B cell (primary cell): ENCODE measurements around the gene MSLN. TPM values are rescaled to one million over a fixed set of nuclear protein-coding genes. Genes with fewer than 3 reads are reported as not detected.
A peak's percentile ranks its signal among the peaks of the same experiment; 100 is the strongest.

ENCODE experiments used
- ATAC-seq: fragments of 200-7000 bp; cut with Tn5 transposase; one replicate; pipeline ENCODE4 v1.10.0; 2021; ENCODE audit warnings: low read depth, mild to moderate bottlenecking, moderate number of reproducible peaks, moderate library complexity
- CTCF ChIA-PET: fragments of 350-600 bp; sonication (Branson Sonifier 250); formaldehyde crosslinking; loops from one replicate; lab custom pipeline; 2021; ENCODE audit warnings: antibody characterized with exemption, inconsistent platforms; lab: Charles Lee
- POLR2A ChIA-PET: fragments of 350-600 bp; sonication (Branson Sonifier 250); formaldehyde crosslinking; loops from one replicate; lab custom pipeline; 2021; ENCODE audit warnings: antibody characterized with exemption; lab: Charles Lee
- DNase-seq: peaks from one replicate; pipeline ENCODE4 v3.0.0; 2013
- H2AFZ ChIP-seq: 2 replicates; pipeline ENCODE4 v1.6.1; 2012; ENCODE audit warnings: mild to moderate bottlenecking, low read depth, low read length; ENCODE audit not compliant: insufficient read depth, poor library complexity, severe bottlenecking
- H3K27ac ChIP-seq, 2 donors: 1 replicate in 1 of 2; 2 replicates in 1 of 2; pipeline ENCODE4 v1.5.1; 2012 to 2013; ENCODE audit warnings: low read length in 2 of 2, mild to moderate bottlenecking in 2 of 2, moderate library complexity in 1 of 2
- H3K27me3 ChIP-seq, 4 experiments: fragments of 200-600 bp in 1 of 4; sonication (generic) in 1 of 4; replicated peaks in 1 of 4; 1 replicate in 2 of 4; 2 replicates in 2 of 4; pipeline versions ENCODE4 v1.6.1 to v1.7.0; 2013 to 2016; ENCODE audit warnings: low read length in 3 of 4, mild to moderate bottlenecking in 2 of 4, mixed read lengths in 1 of 4, moderate library complexity in 1 of 4; ENCODE audit not compliant: insufficient read depth in 4 of 4, control insufficient read depth in 3 of 4; ENCODE audit errors: control extremely low read depth in 1 of 4
- H3K36me3 ChIP-seq, 2 experiments: replicated peaks in 1 of 2; 1 replicate in 1 of 2; 2 replicates in 1 of 2; pipeline versions ENCODE4 v1.6.1 to v1.7.1; 2013; ENCODE audit warnings: low read length in 1 of 2; ENCODE audit not compliant: insufficient read depth in 2 of 2, control insufficient read depth in 1 of 2; ENCODE audit errors: control extremely low read depth in 1 of 2, extremely low read depth in 1 of 2
- H3K4me1 ChIP-seq, 2 donors: fragments of 200-600 bp in 1 of 2; sonication (generic) in 1 of 2; 1 replicate in 1 of 2; 2 replicates in 1 of 2; pipeline versions ENCODE4 v1.5.1 to v1.6.1; 2013 to 2017; ENCODE audit warnings: low read length in 2 of 2; ENCODE audit not compliant: control insufficient read depth in 2 of 2, insufficient read depth in 2 of 2
- H3K4me2 ChIP-seq: replicated peaks from 2 replicates; pipeline ENCODE3; 2012; ENCODE audit warnings: mild to moderate bottlenecking, low read depth, low read length; ENCODE audit not compliant: poor library complexity, severe bottlenecking
- H3K4me3 ChIP-seq, 5 experiments: fragments of 200-600 bp in 1 of 5; sonication (generic) in 1 of 5; 1 replicate in 3 of 5; 2 replicates in 2 of 5; pipeline versions ENCODE4 v1.5.1 to v1.7.0; 2011 to 2016; ENCODE audit warnings: low read length in 4 of 5, mild to moderate bottlenecking in 4 of 5, low read depth in 2 of 5, control low read depth in 1 of 5, moderate library complexity in 1 of 5; ENCODE audit not compliant: insufficient read depth in 1 of 5; ENCODE audit errors: control extremely low read depth in 1 of 5, extremely low read depth in 1 of 5
- H3K79me2 ChIP-seq: fragments of 200-600 bp; sonication (generic); one replicate; pipeline ENCODE4 v1.6.0; 2016; ENCODE audit warnings: low read length; ENCODE audit not compliant: control insufficient read depth, insufficient read depth
- H3K9ac ChIP-seq: fragments of 200-600 bp; sonication (generic); 2 replicates; pipeline ENCODE4 v1.6.1; 2017; ENCODE audit warnings: mild to moderate bottlenecking, low read length, moderate library complexity
- H3K9me3 ChIP-seq, 3 donors: one replicate each; pipeline versions ENCODE4 v1.6.1 to v1.7.1; 2013; ENCODE audit warnings: low read length in 2 of 3; ENCODE audit not compliant: control insufficient read depth in 2 of 3, insufficient read depth in 1 of 3; ENCODE audit errors: control extremely low read depth in 1 of 3
- H4K20me1 ChIP-seq: 2 replicates; pipeline ENCODE4 v1.6.0; 2012; ENCODE audit warnings: mild to moderate bottlenecking, low read length; ENCODE audit not compliant: insufficient read depth, control insufficient read depth, poor library complexity, severe bottlenecking
- H3K27ac Mint-ChIP-seq: one replicate; pipeline ENCODE4 v1.8.0; 2021; ENCODE audit warnings: mixed read lengths
- H3K27me3 Mint-ChIP-seq: one replicate; pipeline ENCODE4 v1.8.0; 2021; ENCODE audit warnings: mixed read lengths
- H3K4me1 Mint-ChIP-seq: one replicate; pipeline ENCODE4 v1.8.0; 2021; ENCODE audit warnings: mixed read lengths
- H3K4me3 Mint-ChIP-seq: one replicate; pipeline ENCODE4 v1.8.0; 2021; ENCODE audit warnings: mixed read lengths
- H3K9me3 Mint-ChIP-seq: one replicate; pipeline ENCODE4 v1.8.0; 2022; ENCODE audit warnings: mixed read lengths; ENCODE audit not compliant: insufficient read depth
- CTCF ChIP-seq: fragments of 200-600 bp; IDR thresholded peaks from one replicate; pipeline ENCODE4 v1.8.0; 2022; ENCODE audit warnings: antibody characterized with exemption, mild to moderate bottlenecking
- EZH2 ChIP-seq: IDR thresholded peaks from 2 replicates; pipeline ENCODE4 v1.6.1; 2012; ENCODE audit warnings: borderline replicate concordance, low read depth, mild to moderate bottlenecking, moderate library complexity, low read length; ENCODE audit not compliant: insufficient read depth, poor library complexity, severe bottlenecking
- WGBS: methylation state at CpG from one replicate; pipeline ENCODE4 v1.1.5; 2013; ENCODE audit warnings: missing lambda C conversion rate; ENCODE audit not compliant: insufficient coverage; 5-methylcytosine and 5-hydroxymethylcytosine counted together
- intact Hi-C: fragments of 100-400 bp; cut with micrococcal nuclease; formaldehyde crosslinking; loops from one replicate; pipeline ENCODE4 v1.10.0; 2022
- polyA plus RNA-seq: library from polyadenylated mRNA; depleted of rRNA; stranded (reverse); fragments of >200 nt; gene quantifications from 2 replicates; pipeline ENCODE4 v1.2.3, GENCODE V29; 2012
- total RNA-seq, 2 donors: library from RNA; stranded (reverse); fragments of 120-200 nt in 1 of 2; gene quantifications; 1 replicate in 1 of 2; 2 replicates in 1 of 2; pipeline versions ENCODE4 v1.2.3 to v1.2.4, GENCODE V29; 2013 to 2022

MSLN gene
- total and polyA plus RNA-seq, 2 donors (not counting 1 experiment from before 2014, with no cell fraction given): not detected

- H3K4me1 ChIP-seq: peaks cover 28 to 39% of the 10 kb centered on the region in 2 donors
Measured at GRCh38 chr16:718922-719321, 41.6 kb upstream of the MSLN start.

More at GRCh38 chr16:718922-719321, 41.6 kb upstream of the MSLN start:
- Histone ChIP-seq H3K9ac (no peak overlapping the region), H3K79me2 (no peaks in the 10 kb centered on the region), H3K36me3 (no peaks in the 10 kb centered on the region), H4K20me1 (peaks cover 20% of the 10 kb centered on the region), H2AFZ (no peak overlapping the region), H3K9me3 (peaks cover 0 to 15% (median 0%) of the 10 kb centered on the region in 3 donors), H3K27ac (no peak overlapping the region), H3K4me2 (no peak overlapping the region), H3K27me3 (peaks cover 0 to 18% (median 9%) of the 10 kb centered on the region in 4 experiments), H3K4me3 (no peak overlapping the region)
- TF ChIP-seq EZH2 (no peak), CTCF (no peak)
- intact Hi-C loops: loop anchor here (5.0 kb wide), 1 partner anchor 253 kb away; the partner anchor contains the start of gene LMF1
- ChIA-PET CTCF (no interaction called here), POLR2A (interaction anchor here (0.7 to 1.3 kb wide), 3 partner anchors 9 to 192 kb away, joined by 9 to 11 read pairs (median 11); no protein-coding TSS in a partner anchor)
- DNase-seq (no peak), ATAC-seq (no peak)
- Mint-ChIP-seq H3K4me1 (peaks cover 11% of the 10 kb centered on the region), H3K27ac (no peak overlapping the region), H3K9me3 (no peaks in the 10 kb centered on the region), H3K4me3 (peak overlapping the region; percentile 42), H3K27me3 (no peaks in the 10 kb centered on the region)
- 91% methylated on average over 5 of the region's 6 CpGs for WGBS
